Thyroid gland (tissue), 4 donors: ENCODE data around the gene LIMCH1. TPM values are rescaled to one million over a fixed set of nuclear protein-coding genes. Genes with fewer than 3 reads are reported as not detected.
A peak's percentile ranks its signal among the peaks of the same experiment; 100 is the strongest.

Source experiments
- DNase-seq, 2 donors: peaks; one replicate each; pipeline ENCODE4 v3.0.0-alpha.2; 2019
- H3K27ac ChIP-seq, 3 donors: fragments of 200-600 bp; sonication (generic); 1 replicate in 2 of 3; 2 replicates in 1 of 3; pipeline ENCODE4 v1.5.1; 2016 to 2019; ENCODE audit warnings: mild to moderate bottlenecking in 1 of 3, moderate library complexity in 1 of 3
- H3K27me3 ChIP-seq: fragments of 200-600 bp; sonication (generic); one replicate; pipeline ENCODE4 v1.5.1; 2019
- H3K36me3 ChIP-seq, 2 donors: fragments of 200-600 bp; sonication (generic); one replicate each; pipeline ENCODE4 v1.5.1; 2016 to 2019
- H3K4me1 ChIP-seq, 2 donors: fragments of 200-600 bp; sonication (generic); one replicate each; pipeline ENCODE4 v1.5.1; 2017 to 2019
- H3K4me3 ChIP-seq, 3 donors: fragments of 200-600 bp; sonication (generic); replicated peaks in 1 of 3; 1 replicate in 2 of 3; 2 replicates in 1 of 3; pipeline ENCODE4 v1.5.1; 2016; ENCODE audit warnings: mild to moderate bottlenecking in 1 of 3
- H3K9me3 ChIP-seq: fragments of 200-600 bp; sonication (generic); one replicate; pipeline ENCODE4 v1.5.1; 2017
- CTCF ChIP-seq, 6 experiments: fragments of 200-600 bp in 3 of 6; fragments of 450-650 bp in 3 of 6; sonication (generic) in 3 of 6; IDR thresholded peaks; one replicate each; pipeline ENCODE4 v1.5.1; 2016 to 2019; ENCODE audit warnings: antibody characterized with exemption in 6 of 6, mild to moderate bottlenecking in 2 of 6, inconsistent platforms in 1 of 6, moderate library complexity in 1 of 6
- POLR2A ChIP-seq, 2 donors: fragments of 450-650 bp; IDR thresholded peaks; one replicate each; pipeline ENCODE4 v1.6.1; 2017; ENCODE audit warnings: antibody characterized with exemption in 2 of 2, mild to moderate bottlenecking in 2 of 2, moderate library complexity in 1 of 2
- WGBS, 2 donors: methylation state at CpG; one replicate each; pipeline ENCODE4 v1.1.5; 2017; 5-methylcytosine and 5-hydroxymethylcytosine counted together
- intact Hi-C: fragments of 100-400 bp; cut with DNase I; formaldehyde crosslinking; loops from one replicate; pipeline ENCODE4 v1.15.1; 2023
- total RNA-seq, 4 donors: library from RNA; depleted of rRNA; stranded (reverse); fragments of >200 nt; gene quantifications; one replicate each; pipeline ENCODE4 v1.2.3, GENCODE V29; 2016

Gene LIMCH1
- total RNA-seq, 4 donors from 2014 or later: 136 to 267 (median 156) TPM

GRCh38 chr4:41668024-41668423 lies 130.1 kb downstream of the LIMCH1 start:
- no peak for TF ChIP-seq POLR2A (IDR thresholded peaks at IDR 0.05)
- no peak for TF ChIP-seq CTCF (IDR thresholded peaks at IDR 0.05)
- Histone ChIP-seq H3K36me3 (peaks cover 0 to 2% of the 10 kb centered on the region in 2 donors), H3K27me3 (no peaks in the 10 kb centered on the region), H3K4me1 (peaks cover 5 to 13% of the 10 kb centered on the region in 2 donors), H3K4me3 (no peak overlapping the region), H3K27ac (no peak overlapping the region), H3K9me3 (no peaks in the 10 kb centered on the region)
- WGBS, 2 donors: 97 to 98% methylated on average over 1 of the region's 1 CpG
- intact Hi-C loops: no loop called here
- DNase-seq: no peak

- TF ChIP-seq CTCF (IDR thresholded peaks at IDR 0.05): no peak
Measured at GRCh38 chr4:41670530-41670929, 132.6 kb downstream of the LIMCH1 start.

GRCh38 chr4:41670982-41671381 lies 133.0 kb downstream of the LIMCH1 start:
- TF ChIP-seq POLR2A (IDR thresholded peaks at IDR 0.05): no peak
- no peak for TF ChIP-seq CTCF (IDR thresholded peaks at IDR 0.05)
- peaks cover 18 to 22% of the 10 kb centered on the region in 2 donors for H3K4me1 ChIP-seq
- intact Hi-C loops: no loop called here
- no peak overlapping the region for H3K4me3 ChIP-seq
- H3K9me3 ChIP-seq: no peaks in the 10 kb centered on the region
- peaks cover 0 to 2% of the 10 kb centered on the region in 2 donors for H3K36me3 ChIP-seq
- peak in 1 of 2 donors; percentile 17 for DNase-seq
- no peaks in the 10 kb centered on the region for H3K27me3 ChIP-seq
- no peak overlapping the region for H3K27ac ChIP-seq

More at GRCh38 chr4:41670530-41670929, 132.6 kb downstream of the LIMCH1 start:
- Histone ChIP-seq H3K27me3 (no peaks in the 10 kb centered on the region), H3K4me1 (peaks cover 14 to 17% of the 10 kb centered on the region in 2 donors), H3K36me3 (peaks cover 0 to 2% of the 10 kb centered on the region in 2 donors), H3K9me3 (no peaks in the 10 kb centered on the region), H3K4me3 (no peak overlapping the region), H3K27ac (peak overlapping the region in 1 of 3 donors; percentile 34)
- intact Hi-C loops: no loop called here
- WGBS, 2 donors: 31 to 62% methylated on average over 6 of the region's 6 CpGs
- peak; percentile 88 to 92 for DNase-seq

- H3K27ac ChIP-seq: no peak overlapping the region
- no peaks in the 10 kb centered on the region for H3K27me3 ChIP-seq
- 91 to 95% methylated on average over 7 of the region's 7 CpGs for WGBS, 2 donors
- H3K9me3 ChIP-seq: no peaks in the 10 kb centered on the region
- DNase-seq: no peak
- peaks cover 18 to 21% of the 10 kb centered on the region in 2 donors for H3K4me1 ChIP-seq
- intact Hi-C loops: no loop called here
- peaks cover 8 to 12% of the 10 kb centered on the region in 2 donors for H3K36me3 ChIP-seq
- no peak for TF ChIP-seq CTCF (IDR thresholded peaks at IDR 0.05)
- TF ChIP-seq POLR2A (IDR thresholded peaks at IDR 0.05): no peak
- no peak overlapping the region for H3K4me3 ChIP-seq
Measured at GRCh38 chr4:41678086-41678816, 140.3 kb downstream of the LIMCH1 start.

DNA sequence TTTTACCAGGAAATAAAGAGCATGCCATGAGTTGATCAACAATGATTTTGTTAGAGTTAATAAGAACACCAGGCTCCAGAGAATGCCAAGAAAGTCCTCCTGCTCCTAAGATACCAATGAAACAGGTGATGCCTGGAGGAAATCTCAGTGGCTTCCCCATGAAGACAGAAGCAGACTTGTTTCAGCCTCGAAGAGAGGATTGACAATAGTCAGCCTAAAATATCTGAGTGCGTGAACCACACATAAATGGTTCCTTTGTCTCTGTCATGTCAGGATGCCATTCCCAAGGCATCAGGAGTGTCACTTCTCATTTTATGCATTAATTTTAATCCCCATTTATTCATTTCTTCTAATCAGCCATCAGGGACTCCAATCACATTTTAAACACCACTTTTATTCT lies 141.0 kb downstream of the LIMCH1 start:
- WGBS, 2 donors: 90 to 92% methylated on average over 2 of the region's 2 CpGs
- no peak for DNase-seq

More for the DNA sequence above, 141.0 kb downstream of the LIMCH1 start:
- H3K4me1 ChIP-seq: peaks cover 22 to 25% of the 10 kb centered on the region in 2 donors
- intact Hi-C loops: no loop called here
- no peaks in the 10 kb centered on the region for H3K27me3 ChIP-seq
- peaks cover 8 to 12% of the 10 kb centered on the region in 2 donors for H3K36me3 ChIP-seq
- H3K27ac ChIP-seq: no peak overlapping the region
- TF ChIP-seq POLR2A (IDR thresholded peaks at IDR 0.05): no peak
- TF ChIP-seq CTCF (IDR thresholded peaks at IDR 0.05): no peak
- no peaks in the 10 kb centered on the region for H3K9me3 ChIP-seq
- no peak overlapping the region for H3K4me3 ChIP-seq
